Measurements from ENCODE around the gene AIG1. TPM values are rescaled to one million over a fixed set of nuclear protein-coding genes. Genes with fewer than 3 reads are reported as not detected.

AIG1 gene
- total and polyA plus RNA-seq, 2 of the 4 experiments (the other 2 are of a cell fraction), result 21.3 to 27.1 TPM

DNA sequence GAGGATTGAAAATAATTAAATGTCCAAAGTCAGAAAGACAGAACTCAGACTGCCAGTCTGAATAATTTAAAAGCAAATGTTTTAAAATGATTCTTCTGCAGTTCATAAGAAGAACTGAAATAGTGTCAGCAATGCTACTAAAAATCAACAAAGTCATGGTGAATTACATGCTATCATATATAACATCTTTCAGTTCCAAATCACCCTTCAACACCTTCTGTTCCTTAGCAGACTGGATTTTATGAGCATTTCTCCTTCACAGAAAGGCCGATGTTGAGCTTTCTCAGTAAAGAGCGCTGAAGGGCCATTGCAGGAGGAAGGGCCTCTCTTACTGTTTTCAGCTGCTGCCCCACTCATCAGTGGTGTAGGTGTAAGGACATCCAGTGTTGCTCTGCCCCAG, 63.3 kb downstream of the AIG1 start:
- no peaks in the 10 kb centered on the region; a peak in 1 of 4 replicates for H3K79me1 ChIP-seq (ENCODE audit: low read depth in 1 of 2, low read length in 2 of 2)
- no peak overlapping the region for H3K4ac ChIP-seq (ENCODE audit: low read depth, low read length)
- CTCF ChIA-PET, result no interaction called here
- H3K27ac ChIP-seq (ENCODE audit: insufficient read depth, low read length), result no peak overlapping the region
- DNase-seq, result no peak
- no peak overlapping the region for H2BK15ac ChIP-seq (ENCODE audit: low read depth, low read length)
- no peak overlapping the region for H2BK120ac ChIP-seq (ENCODE audit: low read depth, low read length)
- H3K27me3 ChIP-seq (ENCODE audit: control insufficient read depth, insufficient read depth, low read length), result no peaks in the 10 kb centered on the region
- H4K5ac ChIP-seq (ENCODE audit: low read depth, low read length), result no peak overlapping the region
- H3K18ac ChIP-seq (ENCODE audit: low read depth, low read length), result no peak overlapping the region
- H3K4me1 ChIP-seq (ENCODE audit: control insufficient read depth, insufficient read depth, low read length), result no peaks in the 10 kb centered on the region
- H3K23ac ChIP-seq (ENCODE audit: low read depth, low read length), result no peak overlapping the region
- no peaks in the 10 kb centered on the region for H3K36me3 ChIP-seq (ENCODE audit: control insufficient read depth, insufficient read depth, low read length)
- no TSS peak for BruUV-seq (replicated peaks)
- no peak overlapping the region for H3K4me2 ChIP-seq (ENCODE audit: low read depth, low read length)
- no peak overlapping the region for H2BK5ac ChIP-seq (ENCODE audit: low read depth, low read length, poor library complexity, severe bottlenecking)
- no peaks in the 10 kb centered on the region for H3K9me3 ChIP-seq (ENCODE audit: control insufficient read depth, insufficient read depth, low read length)
- no peak overlapping the region for H2BK20ac ChIP-seq (ENCODE audit: low read depth, low read length)
- H3K4me3 ChIP-seq (ENCODE audit: insufficient read depth, low read depth, low read length), result no peak overlapping the region
- TF ChIP-seq ELK1 (IDR thresholded peaks at IDR 0.05; ENCODE audit: borderline replicate concordance, low read depth, low read length) (no peak), NFE2L2 (IDR thresholded peaks at IDR 0.05; ENCODE audit: low read depth, low read length) (no peak), RCOR1 (IDR thresholded peaks at IDR 0.05; ENCODE audit: insufficient replicate concordance, low read length) (no peak), RFX5 (IDR thresholded peaks at IDR 0.05; ENCODE audit: low read depth, low read length) (no peak), SMC3 (IDR thresholded peaks at IDR 0.05; ENCODE audit: low read depth, low read length) (no peak), MXI1 (IDR thresholded peaks at IDR 0.05; ENCODE audit: borderline replicate concordance, low read depth, low read length) (no peak), RAD21 (IDR thresholded peaks at IDR 0.05; ENCODE audit: low read length) (no peak), CEBPB (IDR thresholded peaks at IDR 0.05; ENCODE audit: low read depth, low read length) (no peak)
- in situ Hi-C loops (cut with MboI; ENCODE audit: low sequenced_read_pairs) (no loop called here), dilution Hi-C loops (cut with HindIII; ENCODE audit: low sequenced_read_pairs, unreplicated experiment) (no loop called here), intact Hi-C loops (cut with micrococcal nuclease) (no loop called here)
- H4K8ac ChIP-seq (ENCODE audit: low read depth in 2 of 2, low read length in 2 of 2), result no peak overlapping the region
- no peak overlapping the region for H2AFZ ChIP-seq (replicated peaks; ENCODE audit: low read length, poor library complexity)
- no peak overlapping the region for H4K91ac ChIP-seq (ENCODE audit: insufficient read depth, low read depth, low read length)
- H2AK5ac ChIP-seq (ENCODE audit: low read depth, low read length), result no peak overlapping the region
- ATAC-seq (ENCODE audit: low read depth), result no peak
- no peaks in the 10 kb centered on the region for H4K20me1 ChIP-seq (ENCODE audit: insufficient read depth, low read length)
- no peaks in the 10 kb centered on the region; the same call in 1 of the 2 replicates for H3K9me1 ChIP-seq (ENCODE audit: insufficient read depth, low read length)
- H3K56ac ChIP-seq (ENCODE audit: extremely low read depth, insufficient read depth, low read length), result no peak overlapping the region
- POLR2A ChIA-PET (ENCODE audit: unreplicated experiment), result no interaction called here
- no peak overlapping the region for H3K14ac ChIP-seq (replicated peaks; ENCODE audit: low read depth, low read length)
- no CpG with 5 or more reads among the region's 2 CpGs for WGBS, 2 experiments (ENCODE audit: extremely low coverage in 2 of 2, insufficient read length in 1 of 2)
- no peak overlapping the region for H3K9ac ChIP-seq (ENCODE audit: low read depth, low read length)
- no peak overlapping the region for H2AK9ac ChIP-seq (replicated peaks; ENCODE audit: low read depth, low read length, poor library complexity)
